SH-SY5Y (cell line): Measurements from ENCODE around the gene UXS1.

Source experiments
- GATA2 ChIP-seq: IDR thresholded peaks from 2 replicates; pipeline ENCODE4 v1.6.1; 2011; ENCODE audit warnings: mild to moderate bottlenecking, low read depth, low read length
- GATA3 ChIP-seq: IDR thresholded peaks from 2 replicates; pipeline ENCODE4 v1.6.1; 2011; ENCODE audit warnings: low read depth, mild to moderate bottlenecking, low read length, moderate library complexity

GRCh38 chr2:106187273-106187891, 6.7 kb downstream of the UXS1 start:
- TF ChIP-seq GATA2 (no peak), GATA3 (no peak)
